HepG2 (cell line): ENCODE results near the gene STYK1. TPM values are rescaled to one million over a fixed set of nuclear protein-coding genes. Genes with fewer than 3 reads are reported as not detected.

Experiments used
- ATAC-seq: fragments of 200-7000 bp; cut with Tn5 transposase; 3 replicates; pipeline ENCODE4 v1.9.1; 2020; ENCODE audit warnings: mild to moderate bottlenecking, moderate library complexity
- BruUV-seq: library from RNA; stranded (reverse); fragments of 400-500 nt; replicated peaks from 2 replicates; lab custom pipeline; 2021; lab: Mats Ljungman, UMichigan
- CTCF ChIA-PET: fragments of 300-600 bp; formaldehyde crosslinking; extraction: SDS; loops from one replicate; lab custom pipeline; 2021; ENCODE audit warnings: low total read pairs, inconsistent platforms, low intra/inter-chr PET ratio; lab: Yijun Ruan, JAX
- POLR2A ChIA-PET: fragments of 350-600 bp; sonication (Branson Sonifier 250); formaldehyde crosslinking; loops from one replicate; lab custom pipeline; 2020; ENCODE audit warnings: antibody characterized with exemption, inconsistent platforms; lab: Yijun Ruan, JAX
- DNase-seq: peaks from one replicate; pipeline ENCODE4 v3.0.0-alpha.2; 2015; ENCODE audit warnings: low spot score
- FAIRE-seq: peaks from 3 replicates; lab custom pipeline; 2011; peaks lifted over from hg19 to GRCh38; lab: Jason Lieb, UNC
- H2AFZ ChIP-seq: one replicate; pipeline ENCODE4 v1.6.1; 2011; ENCODE audit warnings: low read length, inconsistent platforms
- H3K27ac ChIP-seq: fragments of 300-600 bp; 3 replicates; pipeline ENCODE4 v1.8.0; 2011; ENCODE audit warnings: mixed run types, mild to moderate bottlenecking, mixed read lengths, low read length, inconsistent platforms; ENCODE audit not compliant: insufficient read depth; ENCODE audit errors: extremely low read length
- H3K27me3 ChIP-seq, 2 experiments: fragments of 200-600 bp in 1 of 2; 2 replicates in 1 of 2; 3 replicates in 1 of 2; pipeline versions ENCODE4 v1.6.0 to v1.8.0; 2011; ENCODE audit warnings: low read length in 2 of 2, mild to moderate bottlenecking in 2 of 2, moderate library complexity in 2 of 2, inconsistent platforms in 1 of 2; ENCODE audit not compliant: insufficient read depth in 2 of 2, control insufficient read depth in 1 of 2
- H3K36me3 ChIP-seq, 2 experiments: fragments of 200-600 bp in 1 of 2; replicated peaks in 1 of 2; 2 replicates in 1 of 2; 3 replicates in 1 of 2; pipeline versions ENCODE4 v1.5.1 to v1.8.0; 2011; ENCODE audit warnings: low read length in 2 of 2, inconsistent platforms in 1 of 2; ENCODE audit not compliant: insufficient read depth in 2 of 2, control insufficient read depth in 1 of 2
- H3K4me1 ChIP-seq: 2 replicates; pipeline ENCODE4 v1.5.1; 2012; ENCODE audit warnings: low read length, inconsistent platforms; ENCODE audit not compliant: insufficient read depth
- H3K4me2 ChIP-seq: 2 replicates; pipeline ENCODE4 v1.6.0; 2011; ENCODE audit warnings: low read depth, low read length, inconsistent platforms
- H3K4me3 ChIP-seq, 3 experiments: fragments of 200-600 bp in 1 of 3; sonication (generic), shearing (Covaris generic) in 1 of 3; replicated peaks in 1 of 3; 2 replicates each; pipeline ENCODE4 v1.5.1; 2011 to 2016; ENCODE audit warnings: low read length in 3 of 3, inconsistent platforms in 2 of 3, low read depth in 2 of 3, mild to moderate bottlenecking in 2 of 3, control low read depth in 1 of 3, mixed read lengths in 1 of 3; ENCODE audit not compliant: insufficient read depth in 1 of 3
- H3K79me2 ChIP-seq: one replicate; pipeline ENCODE4 v1.6.1; 2011; ENCODE audit warnings: low read length, inconsistent platforms; ENCODE audit not compliant: insufficient read depth
- H3K9ac ChIP-seq: 2 replicates; pipeline ENCODE4 v1.6.0; 2011; ENCODE audit warnings: mild to moderate bottlenecking, low read depth, low read length, inconsistent platforms; ENCODE audit not compliant: insufficient read depth
- H3K9me3 ChIP-seq: 2 replicates; pipeline ENCODE4 v1.5.1; 2012; ENCODE audit warnings: mild to moderate bottlenecking, low read length
- H4K20me1 ChIP-seq: 2 replicates; pipeline ENCODE4 v1.6.0; 2011; ENCODE audit warnings: inconsistent platforms, mild to moderate bottlenecking, low read length, moderate library complexity; ENCODE audit not compliant: insufficient read depth
- HOXA5 ChIP-seq: sonication (generic); formaldehyde crosslinking; IDR thresholded peaks from 2 replicates; pipeline ENCODE4 v1.4.0; 2020; ENCODE audit warnings: missing genetic modification reagents
- PCBP2 ChIP-seq: fragments of 200-400 bp; formaldehyde crosslinking; optimal IDR thresholded peaks from 2 replicates; pipeline ENCODE3; 2018; ENCODE audit warnings: low read length, low read depth; ENCODE audit not compliant: poor library complexity, severe bottlenecking
- RELA ChIP-seq: sonication (generic); formaldehyde crosslinking; IDR thresholded peaks from 2 replicates; pipeline ENCODE4 v1.4.0; 2020; ENCODE audit warnings: missing genetic modification reagents
- SRY ChIP-seq: sonication (generic); formaldehyde crosslinking; IDR thresholded peaks from 2 replicates; pipeline ENCODE4 v1.8.0; 2022; ENCODE audit warnings: mild to moderate bottlenecking, missing genetic modification reagents
- USF2 ChIP-seq, 2 experiments: sonication (generic) in 1 of 2; formaldehyde crosslinking in 1 of 2; IDR thresholded peaks; 2 replicates each; pipeline versions ENCODE4 v1.5.1 to v1.6.1; 2011 to 2020; ENCODE audit warnings: borderline replicate concordance in 1 of 2, low read depth in 1 of 2, low read length in 1 of 2, mild to moderate bottlenecking in 1 of 2, missing genetic modification reagents in 1 of 2, moderate library complexity in 1 of 2
- ZNF468 ChIP-seq: sonication (generic); formaldehyde crosslinking; IDR thresholded peaks from 2 replicates; pipeline ENCODE4 v1.8.0; 2022; ENCODE audit warnings: mild to moderate bottlenecking, moderate library complexity, missing genetic modification reagents
- ZNF501 ChIP-seq: sonication (generic); formaldehyde crosslinking; IDR thresholded peaks from 2 replicates; pipeline ENCODE4 v1.5.1; 2020; ENCODE audit warnings: mild to moderate bottlenecking, moderate library complexity, missing genetic modification reagents
- WGBS: methylation state at CpG from one replicate; pipeline ENCODE4 v1.1.6; 2017; ENCODE audit warnings: low lambda C conversion rate; 5-methylcytosine and 5-hydroxymethylcytosine counted together
- in situ Hi-C: cut with HindIII; loops from 2 replicates; pipeline ENCODE4 v1.10.0; 2017; ENCODE audit warnings: low pct_unique_long_range_greater_than_20kb; ENCODE audit not compliant: extremely low pct_ligation_motif_present
- intact Hi-C: fragments of 100-400 bp; cut with micrococcal nuclease; formaldehyde crosslinking; loops from one replicate; pipeline ENCODE4 v1.10.0; 2022; ENCODE audit not compliant: unreplicated experiment
- polyA plus RNA-seq, 8 experiments: library from polyadenylated mRNA; depleted of rRNA in 3 of 8; stranded (reverse) in 7 of 8; unstranded in 1 of 8; fragments of >200 nt; fragmentation: Illumina TruSeq in 4 of 8; extraction: Trizol in 4 of 8; gene quantifications; 2 replicates each; pipeline versions ENCODE4 v1.2.1 to v1.2.3, GENCODE V29; 2011 to 2016; ENCODE audit warnings: low read depth in 4 of 8, missing spikeins in 1 of 8, mixed read lengths in 1 of 8; ENCODE audit not compliant: insufficient read depth in 1 of 8
- total RNA-seq, 5 experiments: library from RNA; depleted of rRNA; stranded (reverse); fragments of >200 nt; fragmentation: Illumina TruSeq; extraction: Trizol; gene quantifications; 2 replicates each; pipeline ENCODE4 v1.2.3, GENCODE V29; 2016; ENCODE audit warnings: low read depth in 1 of 5
- TF ChIP-seq, protein P1 (sequence below): sonication (generic); formaldehyde crosslinking; IDR thresholded peaks from 2 replicates; pipeline ENCODE4 v1.5.0; 2020; ENCODE audit warnings: mild to moderate bottlenecking, missing genetic modification reagents
- TF ChIP-seq, protein P2 (sequence below): sonication (generic); formaldehyde crosslinking; IDR thresholded peaks from 2 replicates; pipeline ENCODE4 v1.5.1; 2020; ENCODE audit warnings: mild to moderate bottlenecking, moderate library complexity, missing genetic modification reagents

STYK1 gene
- total and polyA plus RNA-seq, 2 of the 13 experiments (the other 11 are each of a cell fraction or from before 2014, with no cell fraction given): not detected

- Histone ChIP-seq H3K9me3 (no peaks in the 10 kb centered on the region), H3K36me3 (no peaks in the 10 kb centered on the region), H3K27me3 (peaks cover 0 to 6% of the 10 kb centered on the region in 2 experiments; a peak in 1 of 5 replicates), H3K4me2 (no peak overlapping the region), H4K20me1 (no peaks in the 10 kb centered on the region), H3K4me3 (no peak overlapping the region), H3K9ac (no peak overlapping the region), H2AFZ (no peak overlapping the region), H3K27ac (no peak overlapping the region), H3K79me2 (no peaks in the 10 kb centered on the region), H3K4me1 (no peaks in the 10 kb centered on the region)
- ChIA-PET POLR2A (no interaction called here), CTCF (no interaction called here)
- no peak for FAIRE-seq
- ATAC-seq: no peak
- BruUV-seq: no TSS peak
- in situ Hi-C loops (no loop called here), intact Hi-C loops (no loop called here)
- WGBS: 31% methylated on average over 3 of the region's 3 CpGs
- no peak for TF ChIP-seq ZNF501 (CRISPR knock-in tag)
- TF ChIP-seq, protein P1, sequence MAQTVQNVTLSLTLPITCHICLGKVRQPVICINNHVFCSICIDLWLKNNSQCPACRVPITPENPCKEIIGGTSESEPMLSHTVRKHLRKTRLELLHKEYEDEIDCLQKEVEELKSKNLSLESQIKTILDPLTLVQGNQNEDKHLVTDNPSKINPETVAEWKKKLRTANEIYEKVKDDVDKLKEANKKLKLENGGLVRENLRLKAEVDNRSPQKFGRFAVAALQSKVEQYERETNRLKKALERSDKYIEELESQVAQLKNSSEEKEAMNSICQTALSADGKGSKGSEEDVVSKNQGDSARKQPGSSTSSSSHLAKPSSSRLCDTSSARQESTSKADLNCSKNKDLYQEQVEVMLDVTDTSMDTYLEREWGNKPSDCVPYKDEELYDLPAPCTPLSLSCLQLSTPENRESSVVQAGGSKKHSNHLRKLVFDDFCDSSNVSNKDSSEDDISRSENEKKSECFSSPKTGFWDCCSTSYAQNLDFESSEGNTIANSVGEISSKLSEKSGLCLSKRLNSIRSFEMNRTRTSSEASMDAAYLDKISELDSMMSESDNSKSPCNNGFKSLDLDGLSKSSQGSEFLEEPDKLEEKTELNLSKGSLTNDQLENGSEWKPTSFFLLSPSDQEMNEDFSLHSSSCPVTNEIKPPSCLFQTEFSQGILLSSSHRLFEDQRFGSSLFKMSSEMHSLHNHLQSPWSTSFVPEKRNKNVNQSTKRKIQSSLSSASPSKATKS (CRISPR knock-in tag): no peak
- DNase-seq: no peak
These were observed 10.0 kb downstream of the STYK1 start for GRCh38 chr12:10663869-10664268.

DNA sequence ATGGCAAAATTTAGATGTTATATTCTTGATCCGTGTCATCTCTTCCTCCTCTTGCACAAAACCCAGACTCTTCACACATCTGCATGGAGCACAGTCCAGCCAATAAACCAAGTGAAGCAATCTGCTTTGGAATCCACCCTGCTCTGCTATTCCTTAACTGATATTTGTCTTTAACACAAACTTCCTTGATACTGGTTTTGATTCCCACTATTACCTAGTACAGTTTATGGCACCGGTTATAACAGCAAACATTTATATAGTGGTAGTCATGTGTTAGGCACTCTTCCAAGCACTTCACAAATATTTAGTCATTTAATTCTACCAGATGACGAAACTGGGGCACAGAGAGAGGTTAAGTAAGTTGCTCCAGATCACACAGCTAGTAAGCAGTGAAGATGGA lies 12.5 kb downstream of the STYK1 start:
- ChIA-PET CTCF (no interaction called here), POLR2A (no interaction called here)
- Histone ChIP-seq H3K27ac (no peak overlapping the region), H3K4me3 (no peak overlapping the region), H3K9ac (no peak overlapping the region), H3K79me2 (no peaks in the 10 kb centered on the region), H3K9me3 (0 out of 2 replicates have a peak, but pooled peaks cover 8% of the 10 kb centered on the region), H3K4me2 (no peak overlapping the region), H4K20me1 (no peaks in the 10 kb centered on the region), H3K36me3 (no peaks in the 10 kb centered on the region), H3K4me1 (no peaks in the 10 kb centered on the region), H2AFZ (no peak overlapping the region), H3K27me3 (no peaks in the 10 kb centered on the region)
- BruUV-seq: no TSS peak
- no peak for ATAC-seq
- FAIRE-seq: no peak
- in situ Hi-C loops: no loop called here
- no peak for DNase-seq
- 2% methylated on average over 3 of the region's 3 CpGs for WGBS
- intact Hi-C loops: no loop called here
- TF ChIP-seq USF2 (IDR thresholded peaks at IDR 0.05; ENCODE audit: low read depth, low read length) (no peak), USF2 (CRISPR knock-in tag; IDR thresholded peaks at IDR 0.05; ENCODE audit: borderline replicate concordance) (no peak), ZNF468 (no peak), PCBP2 (no peak), HOXA5 (no peak), RELA (no peak), SRY (CRISPR knock-in tag) (no peak)
- TF ChIP-seq, protein P2, sequence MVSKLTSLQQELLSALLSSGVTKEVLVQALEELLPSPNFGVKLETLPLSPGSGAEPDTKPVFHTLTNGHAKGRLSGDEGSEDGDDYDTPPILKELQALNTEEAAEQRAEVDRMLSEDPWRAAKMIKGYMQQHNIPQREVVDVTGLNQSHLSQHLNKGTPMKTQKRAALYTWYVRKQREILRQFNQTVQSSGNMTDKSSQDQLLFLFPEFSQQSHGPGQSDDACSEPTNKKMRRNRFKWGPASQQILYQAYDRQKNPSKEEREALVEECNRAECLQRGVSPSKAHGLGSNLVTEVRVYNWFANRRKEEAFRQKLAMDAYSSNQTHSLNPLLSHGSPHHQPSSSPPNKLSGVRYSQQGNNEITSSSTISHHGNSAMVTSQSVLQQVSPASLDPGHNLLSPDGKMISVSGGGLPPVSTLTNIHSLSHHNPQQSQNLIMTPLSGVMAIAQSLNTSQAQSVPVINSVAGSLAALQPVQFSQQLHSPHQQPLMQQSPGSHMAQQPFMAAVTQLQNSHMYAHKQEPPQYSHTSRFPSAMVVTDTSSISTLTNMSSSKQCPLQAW (CRISPR knock-in tag): no peak
